T-helper 1 cell treated with Interleukin-12 subunit alpha and Interleukin-12 subunit beta and Interleukin-4 antibody, amounts not matched to agents 30 ng/mL and 1 ng/mL, for 36 hours (primary cell): Measurements from ENCODE around the gene TPI1. TPM values are rescaled to one million over a fixed set of nuclear protein-coding genes. Genes with fewer than 3 reads are reported as not detected.

Experiments
- intact Hi-C: fragments of 100-400 bp; cut with micrococcal nuclease; formaldehyde crosslinking; loops from one replicate; pipeline ENCODE4 v1.15.1; 2024
- total RNA-seq: library from RNA; stranded (reverse); gene quantifications from 2 replicates; pipeline ENCODE4 v1.2.3, GENCODE V29; 2022

The TPI1 gene
- total RNA-seq, 1 donor from 2014 or later, result 913 TPM

- intact Hi-C loops, result loop anchor here (1.0 to 2.0 kb wide), 5 partner anchors 10 to 62 kb away; partner anchors contain the start of genes LRRC23, SPSB2 and USP5
Measured at GRCh38 chr12:6914246-6914946, 47.1 kb downstream of the TPI1 start, which contains the start of gene ENO2. Gene ENO2, plus strand, starts transcription at chr12:6914580. Its CDS starts 1,253 bp downstream, at chr12:6915833.

- intact Hi-C loops, result loop anchor here (1.0 to 2.0 kb wide), 5 partner anchors 9 to 63 kb away; partner anchors contain the start of genes LRRC23, SPSB2 and USP5
Measured at GRCh38 chr12:6914947-6915788, 47.8 kb downstream of the TPI1 start.

- intact Hi-C loops, result loop anchor here (2.0 kb wide), 1 partner anchor 43 kb away; the partner anchor contains the start of gene SPSB2
Measured at GRCh38 chr12:6915789-6916285, 48.5 kb downstream of the TPI1 start.

- intact Hi-C loops, result no loop called here
Measured at GRCh38 chr12:6916426-6917200, 49.3 kb downstream of the TPI1 start.

GRCh38 chr12:6917491-6918231 lies 50.3 kb downstream of the TPI1 start:
- intact Hi-C loops, result no loop called here

- intact Hi-C loops, result no loop called here
Measured at GRCh38 chr12:6919588-6919987, 52.3 kb downstream of the TPI1 start.

Other genes starting within 250 kb of the TPI1 start
- 4.6 and 5.7 TPM in 2 replicates for gene LPAR5, start 231.6 kb upstream of the TPI1 start, total RNA-seq
- gene ACRBP, start 220.1 kb upstream of the TPI1 start, total RNA-seq, result 1.0 and 1.5 TPM in 2 replicates
- 23.7 and 27.7 TPM in 2 replicates for gene ING4, start 204.4 kb upstream of the TPI1 start, total RNA-seq
- 86.9 and 89.9 TPM in 2 replicates for gene ZNF384, start 178.2 kb upstream of the TPI1 start, total RNA-seq
- 0.22 and 0.49 TPM in 2 replicates for gene PIANP, start 166.7 kb upstream of the TPI1 start, total RNA-seq
- 29.5 and 30.6 TPM in 2 replicates for gene COPS7A, start 143.5 kb upstream of the TPI1 start, total RNA-seq
- gene MLF2, start 114.4 kb upstream of the TPI1 start, total RNA-seq, result 116 and 124 TPM in 2 replicates
- 125 and 129 TPM in 2 replicates for gene PTMS, start 101.2 kb upstream of the TPI1 start, total RNA-seq
- 52.2 TPM in 2 replicates for gene LAG3, start 95.0 kb upstream of the TPI1 start, total RNA-seq
- gene CD4, start 78.0 kb upstream of the TPI1 start, total RNA-seq, result 274 and 279 TPM in 2 replicates
- 0.17 and 0.29 TPM in 2 replicates for gene GPR162, start 45.7 kb upstream of the TPI1 start, total RNA-seq
- gene P3H3, start 39.1 kb upstream of the TPI1 start, total RNA-seq, result 1.9 and 2.7 TPM in 2 replicates
- gene GNB3, start 26.6 kb upstream of the TPI1 start, total RNA-seq, result 0.47 and 1.5 TPM in 2 replicates
- gene CDCA3, start 16.2 kb upstream of the TPI1 start, total RNA-seq, result 51.7 and 64.4 TPM in 2 replicates
- gene USP5, start 15.4 kb upstream of the TPI1 start, total RNA-seq, result 110 and 115 TPM in 2 replicates
- gene SPSB2, start 5.8 kb downstream of the TPI1 start, total RNA-seq, result 15.8 and 18.2 TPM in 2 replicates
- 5.7 and 6.9 TPM in 2 replicates for gene LRRC23, start 37.3 kb downstream of the TPI1 start, total RNA-seq
- 126 and 128 TPM in 2 replicates for gene ENO2, start 47.0 kb downstream of the TPI1 start, total RNA-seq
- 42.9 and 44.1 TPM in 2 replicates for gene ATN1, start 60.4 kb downstream of the TPI1 start, total RNA-seq
- gene RNU7-1, start 76.3 kb downstream of the TPI1 start, total RNA-seq, result not detected in 2 replicates
- 126 and 140 TPM in 2 replicates for gene C12orf57, start 76.5 kb downstream of the TPI1 start, total RNA-seq
- 189 and 193 TPM in 2 replicates for gene PTPN6, start 83.8 kb downstream of the TPI1 start, total RNA-seq
- gene PHB2, start 103.1 kb downstream of the TPI1 start, total RNA-seq, result 208 and 209 TPM in 2 replicates
- 65.5 and 71.1 TPM in 2 replicates for gene EMG1, start 103.4 kb downstream of the TPI1 start, total RNA-seq
- 37.4 and 40.3 TPM in 2 replicates for gene LPCAT3, start 150.9 kb downstream of the TPI1 start, total RNA-seq
- 1.7 and 2.7 TPM in 2 replicates for gene C1S, start 193.2 kb downstream of the TPI1 start, total RNA-seq
- 3.1 and 3.3 TPM in 2 replicates for gene C1R, start 224.9 kb downstream of the TPI1 start, total RNA-seq
- gene C1RL, start 241.7 kb downstream of the TPI1 start, total RNA-seq, result 33.3 and 33.7 TPM in 2 replicates